Islet of Langerhans (tissue), 1 donor: Measurements from ENCODE around the gene DUSP28.
"Not testable (repeated sequence)": the region's sequence is repeated elsewhere in the genome, so short reads cannot be mapped to it uniquely, and the experiment has no call there.

ENCODE experiments used
- FAIRE-seq: peaks from one replicate; lab custom pipeline; 2011; peaks lifted over from hg19 to GRCh38; lab: Jason Lieb, UNC

The DUSP28 gene

GRCh38 chr2:240527153-240527750 lies 32.9 kb upstream of the DUSP28 start:
- no peak for FAIRE-seq

DNA sequence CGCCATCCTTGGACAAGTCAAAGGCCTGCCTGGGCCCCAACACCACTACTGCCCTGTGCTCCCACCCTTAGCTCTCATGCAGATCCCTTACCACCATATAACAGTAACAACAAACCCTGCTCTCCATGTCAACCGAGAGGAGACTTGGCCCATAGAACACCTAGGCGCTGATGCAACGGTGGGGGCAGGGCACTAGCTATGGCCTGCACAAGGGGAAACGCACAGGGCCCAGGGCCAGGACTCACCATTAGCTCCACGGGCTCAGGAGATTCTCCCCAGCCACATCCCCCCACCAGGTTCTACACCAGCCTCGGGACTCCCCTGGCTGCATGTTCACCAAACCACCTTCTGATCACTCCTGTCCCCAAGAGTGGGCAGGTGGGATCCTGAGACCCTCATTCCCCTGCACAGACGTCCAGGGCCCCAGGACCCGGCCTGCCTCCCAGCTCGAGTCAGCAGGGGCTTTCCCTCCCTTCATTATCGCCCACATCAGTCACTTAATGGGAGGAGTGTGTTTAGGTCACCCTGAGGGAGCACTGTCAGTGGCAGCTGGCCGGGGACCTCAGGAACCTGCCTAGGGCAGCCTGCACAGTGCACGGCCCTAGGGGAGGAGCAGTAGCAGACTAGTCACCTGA lies 31.6 kb upstream of the DUSP28 start:
- no peak for FAIRE-seq

GRCh38 chr2:240529344-240529999 lies 30.7 kb upstream of the DUSP28 start:
- no peak for FAIRE-seq

DNA sequence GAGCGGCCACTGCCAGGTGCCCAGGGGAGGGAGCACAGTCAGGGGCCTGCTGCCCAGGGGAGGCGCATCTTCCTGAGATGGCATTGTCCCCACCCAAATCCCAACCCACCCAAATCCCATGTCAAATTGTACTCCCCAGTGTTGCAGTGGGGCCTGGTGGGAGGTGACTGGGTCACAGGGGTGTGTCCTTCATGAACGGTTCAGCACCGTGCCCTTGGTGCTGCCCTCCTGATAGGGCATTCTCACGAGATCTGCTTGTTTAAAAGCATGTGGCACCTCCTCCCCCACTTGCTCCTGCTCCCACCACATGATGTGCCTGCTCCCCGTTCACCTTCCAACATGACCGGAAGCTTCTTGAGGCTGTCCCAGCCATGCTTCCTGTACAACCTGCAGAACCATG lies 30.0 kb upstream of the DUSP28 start:
- no peak for FAIRE-seq

GRCh38 chr2:240531038-240531437 lies 29.1 kb upstream of the DUSP28 start:
- no peak for FAIRE-seq

GRCh38 chr2:240532031-240532775 lies 28.0 kb upstream of the DUSP28 start:
- no peak for FAIRE-seq

GRCh38 chr2:240538031-240538780 lies 22.0 kb upstream of the DUSP28 start:
- FAIRE-seq: no peak

GRCh38 chr2:240539101-240539500 lies 21.1 kb upstream of the DUSP28 start:
- not testable (repeated sequence) for FAIRE-seq

DNA sequence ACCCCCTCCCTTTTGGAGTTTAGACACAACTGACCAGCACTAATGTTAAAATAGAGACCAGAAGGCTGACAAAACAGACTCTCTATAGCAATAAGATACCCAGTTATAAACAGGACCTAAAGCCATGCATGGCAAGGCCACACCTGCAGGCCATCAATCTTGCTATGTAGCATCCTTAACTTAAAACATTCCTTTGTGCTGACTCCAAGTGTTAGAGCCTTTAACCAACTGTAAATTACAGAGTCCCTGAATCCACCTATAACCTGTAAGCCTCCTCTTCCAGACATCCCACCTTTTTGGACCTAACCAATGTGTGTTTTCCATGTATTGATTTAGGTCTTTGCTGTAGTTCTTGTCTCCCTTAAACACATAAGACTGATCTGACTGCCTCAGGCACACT lies 20.3 kb upstream of the DUSP28 start:
- FAIRE-seq: no peak

DNA sequence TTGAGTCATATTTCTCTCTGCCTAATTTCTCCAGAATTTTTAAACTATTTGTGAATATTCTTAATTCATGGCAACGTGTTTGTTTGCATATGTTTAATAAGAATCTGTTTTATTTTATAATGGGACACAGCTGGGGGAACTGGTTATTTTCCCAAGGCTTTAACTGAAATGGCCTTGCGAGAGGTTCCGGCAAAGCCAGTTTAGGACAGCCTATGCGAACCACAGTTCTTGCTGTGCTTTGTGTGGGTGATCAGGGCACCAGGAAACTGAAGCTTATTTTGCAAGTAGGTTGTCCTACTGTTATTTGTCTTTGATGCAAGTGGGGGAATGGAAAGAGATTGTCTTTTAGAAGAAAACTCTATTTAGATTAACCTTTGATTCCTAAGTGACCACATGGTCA lies 8.9 kb upstream of the DUSP28 start:
- FAIRE-seq: no peak

DNA sequence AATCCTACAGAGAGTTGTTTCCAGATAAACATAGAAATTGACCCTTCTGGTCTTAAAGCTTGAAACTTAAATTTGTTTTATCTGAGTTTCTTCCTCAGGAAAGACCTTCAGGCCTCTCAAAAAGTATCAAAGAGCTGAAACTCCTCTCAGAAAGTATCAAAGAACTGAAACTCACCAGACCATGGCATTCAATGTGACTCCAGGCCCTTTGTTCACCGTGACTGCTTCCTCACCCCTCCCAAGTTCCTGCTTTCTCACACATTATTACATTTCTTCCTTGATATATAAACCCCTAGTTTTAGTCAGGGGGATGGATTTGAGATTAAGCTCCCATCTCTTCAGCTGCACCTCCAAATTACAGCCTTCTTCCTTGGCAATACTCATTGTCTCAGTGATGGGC lies 8.3 kb upstream of the DUSP28 start:
- no peak for FAIRE-seq

DNA sequence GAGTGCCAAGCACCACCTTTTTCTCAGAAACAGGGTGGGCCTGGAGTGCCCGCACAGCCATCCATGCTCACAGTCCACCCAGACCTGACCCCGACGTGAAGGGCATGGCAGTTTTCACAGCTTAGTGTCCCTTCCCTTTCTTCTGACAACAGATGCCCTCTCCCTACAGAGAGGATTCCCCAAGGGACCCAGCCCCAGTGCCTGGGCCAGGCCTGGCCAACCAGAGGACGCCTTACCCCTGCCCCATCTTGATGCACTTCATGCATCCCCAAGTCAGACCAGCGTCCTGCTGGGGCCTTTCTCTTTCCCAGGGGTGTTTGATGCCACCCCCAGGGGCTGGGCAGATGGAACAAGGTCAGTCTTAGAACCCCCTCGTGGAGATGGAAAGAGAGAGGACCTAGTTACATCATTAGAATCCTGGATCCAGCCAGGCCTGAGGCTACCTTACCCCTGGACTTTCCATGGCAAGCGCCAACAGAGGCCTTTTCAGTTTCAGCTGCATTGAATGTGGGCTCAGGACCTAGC lies 6.1 kb upstream of the DUSP28 start:
- no peak for FAIRE-seq

DNA sequence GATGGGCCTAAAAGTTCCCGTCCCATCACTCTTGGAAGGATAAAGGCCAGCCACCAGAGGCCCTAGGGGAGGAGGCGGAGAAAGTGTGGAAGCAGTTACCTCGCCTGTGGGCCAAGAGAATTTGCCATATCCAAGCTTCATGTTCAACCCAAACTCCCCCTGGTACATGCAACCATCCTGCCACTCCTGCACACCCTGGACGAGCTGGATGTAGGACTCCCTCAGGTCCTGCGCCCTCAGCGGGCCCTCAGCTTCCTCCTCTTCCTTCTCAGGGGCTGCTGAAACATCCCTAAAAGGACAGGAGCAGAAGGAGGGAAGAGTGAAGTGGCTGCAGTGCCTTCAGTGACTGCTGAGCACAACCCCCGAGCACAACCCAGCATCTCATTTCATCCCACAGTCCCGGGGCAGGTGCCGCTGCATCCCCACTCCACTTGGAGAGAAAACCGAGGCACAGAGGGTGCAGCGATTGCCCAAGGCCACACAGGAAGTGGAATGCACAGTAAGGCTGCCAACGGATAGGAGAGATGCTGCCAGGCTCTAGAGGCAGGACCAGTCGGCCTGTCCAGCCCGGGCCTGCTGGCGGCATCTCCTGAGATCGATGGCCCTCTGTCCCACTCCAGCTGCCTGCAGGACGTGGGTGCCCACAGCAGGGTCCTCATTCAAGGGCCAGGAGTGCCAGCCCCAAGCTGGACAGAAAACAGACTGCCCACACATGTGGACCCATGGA lies 5.2 kb upstream of the DUSP28 start:
- no peak for FAIRE-seq

DNA sequence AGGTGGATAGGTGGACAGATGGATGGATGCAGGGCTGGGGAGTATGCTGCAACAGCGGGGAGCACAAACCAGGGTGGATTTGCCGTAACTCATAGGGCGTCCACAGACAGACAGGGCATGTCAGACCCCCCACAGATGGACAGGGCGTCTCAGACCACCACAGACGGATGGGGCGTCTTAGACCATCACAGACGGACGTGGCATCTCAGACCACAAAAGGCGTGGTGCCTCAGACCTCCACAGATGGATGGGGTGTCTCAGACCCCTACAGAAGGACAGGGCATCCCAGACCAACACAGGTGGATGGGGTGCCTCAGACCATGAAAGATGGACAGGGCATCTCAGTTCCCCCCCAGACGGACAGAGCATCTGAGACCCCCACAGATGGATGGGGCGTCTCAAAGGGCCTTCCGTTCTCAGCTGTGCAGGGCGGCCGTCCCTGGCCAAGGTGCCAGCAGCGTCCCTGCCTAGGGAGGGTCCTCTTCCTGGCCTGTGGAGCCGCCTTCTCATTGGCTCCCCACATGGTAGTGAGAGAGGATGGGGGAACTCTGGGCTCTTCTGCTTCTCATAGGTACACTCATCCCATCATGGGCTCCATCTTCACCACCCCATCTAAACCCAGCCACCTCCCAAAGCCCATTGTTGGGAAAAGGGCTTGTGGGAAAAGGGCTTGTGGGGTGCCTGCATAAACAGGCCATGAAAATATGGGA lies 4.5 kb upstream of the DUSP28 start:
- FAIRE-seq: no peak

DNA sequence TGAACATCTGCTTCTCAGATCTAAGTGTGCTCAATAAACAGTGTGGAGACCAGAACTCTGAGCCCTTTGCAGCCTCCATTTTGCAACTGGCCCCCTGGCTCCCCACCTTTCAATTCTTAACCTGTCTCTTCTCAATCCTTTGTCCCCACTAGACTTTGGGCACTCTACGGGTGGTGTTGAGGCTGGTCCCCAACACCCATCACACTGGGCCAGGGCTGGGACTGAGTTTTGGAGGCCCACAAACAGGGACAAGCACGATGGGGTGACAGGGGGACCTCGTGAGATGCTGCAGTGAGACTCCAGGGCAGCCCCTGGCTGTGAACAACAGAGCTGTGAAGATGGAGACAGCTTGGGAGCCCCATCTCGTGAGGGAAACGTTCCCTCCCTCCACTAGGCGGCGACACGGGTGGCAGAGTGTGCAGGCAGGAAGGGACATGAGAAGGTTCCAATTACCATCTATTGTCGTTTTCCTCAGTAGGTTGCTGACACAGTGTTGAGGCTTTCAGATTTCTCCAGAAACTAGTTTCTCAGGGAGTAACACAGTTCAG lies 3.5 kb upstream of the DUSP28 start:
- FAIRE-seq: no peak

- FAIRE-seq: no peak
These were observed 2.9 kb upstream of the DUSP28 start for GRCh38 chr2:240557101-240557751.

DNA sequence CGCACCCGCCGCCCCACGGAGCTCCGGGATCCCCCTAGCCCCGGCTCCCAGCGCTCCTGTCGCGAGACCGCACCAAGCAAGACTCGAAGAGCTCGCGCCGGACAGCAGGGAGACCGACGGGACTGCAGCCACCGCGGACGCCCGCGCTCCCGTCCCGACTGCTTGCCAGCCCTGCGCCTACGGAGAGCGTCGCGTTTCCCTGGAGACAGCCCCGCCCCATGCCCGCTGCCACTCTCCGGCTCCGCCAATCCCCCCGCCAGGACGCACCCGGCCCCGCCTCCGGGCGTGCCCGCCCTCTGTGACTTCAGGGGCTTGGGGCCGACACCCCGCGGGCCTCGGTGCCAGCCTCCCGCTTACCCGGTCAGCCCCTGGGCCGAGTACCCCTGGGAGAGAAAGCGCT lies 2.3 kb upstream of the DUSP28 start, which contains the start of gene ANKMY1:
Gene ANKMY1 (minus strand): TSS at position 181 of the 400 bp plus-strand sequence. CDS start 653 bp downstream, outside the sequence.
- FAIRE-seq: no peak

DNA sequence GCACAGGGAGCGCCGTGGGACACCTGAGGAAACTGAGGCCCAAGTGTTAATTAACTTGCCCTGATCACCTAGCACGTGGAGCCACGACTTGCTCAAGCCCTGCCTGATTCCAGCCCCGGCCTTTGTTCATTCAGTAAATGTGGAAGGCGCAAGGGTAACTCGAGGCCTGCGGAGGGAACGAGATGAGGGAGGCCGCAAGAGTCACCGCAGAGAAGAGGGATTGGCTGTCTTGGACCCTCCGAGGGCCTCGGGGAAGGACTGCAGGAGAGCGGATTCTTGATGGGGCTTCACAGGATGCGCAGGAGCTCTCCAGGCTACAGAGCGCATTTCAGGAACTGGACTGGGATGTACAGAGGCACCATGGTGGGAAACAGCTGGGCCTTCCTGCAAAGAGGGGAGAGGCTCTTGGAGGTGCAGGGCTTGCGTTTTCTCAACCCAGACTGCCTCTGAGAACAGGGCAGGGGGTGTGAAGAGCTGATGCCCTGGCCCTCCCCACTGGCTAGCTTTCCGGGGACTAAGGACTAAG lies 1.9 kb upstream of the DUSP28 start:
- no peak for FAIRE-seq

GRCh38 chr2:240559286-240559685 lies 871 bp upstream of the DUSP28 start:
- FAIRE-seq: no peak
